ENCODE measurements around the gene INAVA.
"Not testable (repeated sequence)": the region's sequence is repeated elsewhere in the genome, so short reads cannot be mapped to it uniquely, and the experiment has no call there.

The INAVA gene

GRCh38 chr1:200947059-200947566 is 52.4 kb downstream of the INAVA start:
- peaks cover 3% of the 10 kb centered on the region for H3K9me3 Mint-ChIP-seq
- H3K36me3 Mint-ChIP-seq = no peaks in the 10 kb centered on the region
- H3K4me3 Mint-ChIP-seq = no peak overlapping the region
- no peak overlapping the region for H3K27ac Mint-ChIP-seq
- ATAC-seq = no peak
- no peak for DNase-seq (ENCODE audit: low spot score in 2 of 2)
- H3K4me1 Mint-ChIP-seq = no peaks in the 10 kb centered on the region

DNA sequence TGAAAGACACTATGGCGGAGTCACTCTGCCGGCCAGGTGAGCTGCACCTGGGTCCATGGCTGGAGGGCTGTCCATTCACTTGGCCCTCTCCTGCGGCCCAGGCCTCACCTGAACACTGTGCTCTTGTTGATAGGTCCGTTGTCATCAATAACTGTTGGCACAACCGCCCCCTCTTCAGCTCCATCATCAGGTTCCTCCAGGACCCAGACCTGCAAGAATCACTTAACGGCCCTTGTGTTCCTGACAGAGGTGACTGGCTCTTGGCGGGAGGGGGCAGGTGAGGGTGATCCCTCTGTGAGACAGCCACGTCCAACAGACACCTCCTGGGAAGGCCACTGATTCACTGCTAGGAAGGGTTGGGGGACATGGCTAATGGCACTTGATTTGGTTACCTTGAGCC is 54.9 kb downstream of the INAVA start:
- Mint-ChIP-seq H3K36me3 (no peaks in the 10 kb centered on the region), H3K27ac (no peak overlapping the region), H3K4me1 (no peaks in the 10 kb centered on the region), H3K4me3 (no peak overlapping the region), H3K9me3 (peaks cover 3% of the 10 kb centered on the region)
- DNase-seq (ENCODE audit: low spot score in 2 of 2) = no peak
- ATAC-seq = no peak

GRCh38 chr1:200951016-200951415 is 56.3 kb downstream of the INAVA start:
- ATAC-seq (no peak), DNase-seq (ENCODE audit: low spot score in 2 of 2) (no peak)
- no peak overlapping the region for H3K4me3 Mint-ChIP-seq
- H3K9me3 Mint-ChIP-seq = peaks cover 3% of the 10 kb centered on the region
- H3K27ac Mint-ChIP-seq = no peak overlapping the region
- H3K4me1 Mint-ChIP-seq = no peaks in the 10 kb centered on the region
- no peaks in the 10 kb centered on the region for H3K36me3 Mint-ChIP-seq

- no peak overlapping the region for H3K4me3 Mint-ChIP-seq
- DNase-seq (ENCODE audit: low spot score in 2 of 2) = no peak
- no peak for ATAC-seq
- H3K36me3 Mint-ChIP-seq = no peaks in the 10 kb centered on the region
- H3K9me3 Mint-ChIP-seq = no peaks in the 10 kb centered on the region
- no peak overlapping the region for H3K27ac Mint-ChIP-seq
- no peaks in the 10 kb centered on the region for H3K4me1 Mint-ChIP-seq
Observed at GRCh38 chr1:200954434-200954833, 59.7 kb downstream of the INAVA start.

DNA sequence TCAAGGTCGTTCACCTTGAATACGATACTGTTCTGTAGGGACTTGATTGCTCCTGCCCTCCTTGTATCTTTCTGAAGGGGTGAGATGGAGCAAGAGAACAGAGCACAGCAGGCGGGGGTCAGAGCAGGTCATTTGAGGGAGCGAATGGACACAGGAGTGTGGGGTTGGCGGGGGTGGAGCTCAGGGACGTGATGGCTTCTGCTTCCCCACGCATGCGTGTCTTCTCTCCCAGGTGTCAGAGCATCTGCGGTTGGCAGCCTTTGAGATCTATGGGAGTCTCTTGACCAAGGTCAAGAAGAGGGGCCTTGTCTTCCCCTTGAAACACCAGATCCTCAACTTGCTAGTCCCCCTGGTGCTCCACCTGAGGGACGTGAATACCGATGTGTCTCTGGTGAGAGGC is 63.9 kb downstream of the INAVA start:
- Mint-ChIP-seq H3K4me3 (no peak overlapping the region), H3K4me1 (peaks cover 6% of the 10 kb centered on the region), H3K36me3 (no peaks in the 10 kb centered on the region), H3K9me3 (no peaks in the 10 kb centered on the region), H3K27ac (no peak overlapping the region)
- ATAC-seq = no peak
- DNase-seq (ENCODE audit: low spot score in 2 of 2) = no peak

DNA sequence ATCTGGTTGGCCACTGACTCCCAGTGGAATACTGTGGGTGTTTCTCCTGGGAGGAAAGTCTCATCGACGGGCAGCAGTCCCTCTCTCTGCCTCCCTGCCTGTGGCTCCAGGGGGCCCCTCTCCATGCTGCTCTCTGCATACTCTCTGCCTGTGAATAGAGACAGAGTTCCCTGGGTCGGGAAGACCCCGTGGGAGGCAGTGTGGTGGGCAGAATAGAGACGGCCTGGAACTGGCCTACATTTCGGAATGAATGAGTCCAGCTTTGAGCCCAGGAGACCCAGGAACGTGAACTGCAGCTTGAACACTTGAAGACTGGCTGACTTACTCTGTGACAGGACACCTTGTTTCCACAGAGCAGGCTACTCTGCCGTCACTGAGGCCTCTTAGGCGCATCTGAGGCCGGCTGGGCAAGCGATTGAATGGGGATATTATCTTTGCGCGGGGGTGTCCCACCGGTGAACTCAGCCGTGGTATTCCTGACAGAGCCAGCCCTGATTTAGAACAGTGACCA is 64.8 kb downstream of the INAVA start:
- Mint-ChIP-seq H3K9me3 (no peaks in the 10 kb centered on the region), H3K4me1 (peaks cover 6% of the 10 kb centered on the region), H3K4me3 (no peak overlapping the region), H3K27ac (no peak overlapping the region), H3K36me3 (no peaks in the 10 kb centered on the region)
- DNase-seq (ENCODE audit: low spot score in 2 of 2) = no peak
- no peak for ATAC-seq

DNA sequence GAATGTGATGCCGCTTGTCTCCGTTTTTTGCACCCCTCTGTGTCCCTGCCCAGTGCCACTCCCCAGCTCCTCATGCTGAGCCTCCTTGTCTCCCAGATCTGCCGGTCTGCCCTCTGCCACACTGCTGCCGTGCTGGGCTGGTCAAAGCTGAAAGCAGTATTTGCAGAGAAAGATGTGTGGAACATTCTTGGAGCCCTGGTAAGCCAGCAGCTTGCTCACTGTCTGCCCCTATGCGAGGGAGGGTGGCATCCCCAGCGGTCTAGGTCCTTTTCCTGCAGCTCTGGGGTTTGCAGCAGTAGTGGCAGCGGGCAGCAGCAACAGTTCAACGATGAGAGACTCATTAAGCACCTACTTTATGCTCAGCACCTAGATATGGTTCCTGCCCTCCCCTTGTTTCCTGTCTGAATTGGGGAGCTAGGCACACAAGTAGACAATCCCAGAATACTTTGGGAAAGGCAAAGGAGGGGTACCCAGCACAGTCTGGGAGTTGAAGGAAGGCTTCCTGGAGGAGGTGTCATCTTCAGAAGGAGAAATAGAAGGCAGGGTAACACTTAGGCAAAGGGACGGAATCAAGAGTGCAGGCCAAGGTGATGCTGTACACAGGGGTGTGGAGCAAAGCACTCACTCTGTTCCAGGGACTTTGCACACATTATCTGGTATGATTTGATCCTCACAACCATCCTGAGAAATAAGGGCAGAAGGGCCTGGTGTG is 65.7 kb downstream of the INAVA start:
- peaks cover 6% of the 10 kb centered on the region for H3K4me1 Mint-ChIP-seq
- H3K9me3 Mint-ChIP-seq = no peaks in the 10 kb centered on the region
- H3K4me3 Mint-ChIP-seq = no peak overlapping the region
- peaks cover 3% of the 10 kb centered on the region for H3K36me3 Mint-ChIP-seq
- ATAC-seq (no peak), DNase-seq (ENCODE audit: low spot score in 2 of 2) (no peak)
- no peak overlapping the region for H3K27ac Mint-ChIP-seq

- DNase-seq (ENCODE audit: low spot score in 2 of 2) = no peak
- no peak overlapping the region for H3K4me3 Mint-ChIP-seq
- no peak for ATAC-seq
- H3K9me3 Mint-ChIP-seq = no peaks in the 10 kb centered on the region
- no peak overlapping the region for H3K27ac Mint-ChIP-seq
- H3K36me3 Mint-ChIP-seq = peaks cover 8% of the 10 kb centered on the region
- H3K4me1 Mint-ChIP-seq = peaks cover 6% of the 10 kb centered on the region
Observed at GRCh38 chr1:200960948-200961340, 66.2 kb downstream of the INAVA start.

DNA sequence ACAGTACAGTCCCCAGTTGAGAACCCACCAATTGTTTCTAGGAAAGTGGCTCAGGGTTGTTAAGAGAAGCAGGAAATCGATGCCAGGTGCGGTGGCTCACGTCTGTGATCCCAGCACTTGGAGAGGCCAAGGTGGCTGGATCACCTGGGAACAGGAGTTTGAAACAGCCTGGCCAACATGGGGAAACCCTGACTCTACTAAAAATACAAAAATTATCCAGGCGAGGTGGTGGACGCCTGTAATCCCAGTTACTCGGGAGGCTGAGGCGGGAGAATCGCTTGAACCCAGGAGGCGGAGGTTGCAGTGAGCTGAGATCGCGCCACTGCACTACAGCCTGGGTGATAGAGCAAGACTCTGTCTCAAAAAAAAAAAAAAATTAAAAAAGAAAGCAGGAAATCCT is 67.5 kb downstream of the INAVA start:
- ATAC-seq; DNase-seq (ENCODE audit: low spot score in 2 of 2): not testable (repeated sequence)

GRCh38 chr1:200962631-200963030 is 67.9 kb downstream of the INAVA start:
- H3K27ac Mint-ChIP-seq = no peak overlapping the region
- peaks cover 22% of the 10 kb centered on the region for H3K36me3 Mint-ChIP-seq
- no peak overlapping the region for H3K4me3 Mint-ChIP-seq
- no peaks in the 10 kb centered on the region for H3K9me3 Mint-ChIP-seq
- ATAC-seq (no peak), DNase-seq (ENCODE audit: low spot score in 2 of 2) (no peak)
- peaks cover 6% of the 10 kb centered on the region for H3K4me1 Mint-ChIP-seq

More for the DNA sequence above, 67.5 kb downstream of the INAVA start:
- H3K36me3 Mint-ChIP-seq = peaks cover 17% of the 10 kb centered on the region
- not testable (repeated sequence) for H3K27ac Mint-ChIP-seq, H3K9me3 Mint-ChIP-seq, H3K4me1 Mint-ChIP-seq, H3K4me3 Mint-ChIP-seq

DNA sequence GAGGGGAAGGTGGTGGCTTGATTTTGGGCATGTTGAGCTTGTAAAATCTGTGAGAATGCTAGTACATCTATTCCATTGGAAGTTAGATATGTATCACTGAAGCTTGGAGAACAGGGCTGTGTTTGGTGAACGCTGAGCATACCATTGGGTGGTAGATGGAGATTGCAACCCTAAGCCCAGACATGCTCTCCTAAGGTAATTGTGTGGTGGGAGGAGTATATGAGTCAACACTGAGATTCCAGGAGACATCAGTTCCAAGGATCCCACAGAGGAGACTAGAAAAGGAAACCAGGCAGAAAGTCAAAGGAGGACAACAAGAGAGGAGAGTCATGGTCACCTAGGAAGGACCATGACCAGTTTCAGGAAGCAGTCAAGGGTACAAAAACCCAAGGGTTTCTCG is 68.4 kb downstream of the INAVA start:
- Mint-ChIP-seq H3K9me3 (no peaks in the 10 kb centered on the region), H3K4me3 (no peak overlapping the region), H3K36me3 (peaks cover 22% of the 10 kb centered on the region), H3K27ac (no peak overlapping the region), H3K4me1 (peaks cover 6% of the 10 kb centered on the region)
- DNase-seq (ENCODE audit: low spot score in 2 of 2) (no peak), ATAC-seq (no peak)

DNA sequence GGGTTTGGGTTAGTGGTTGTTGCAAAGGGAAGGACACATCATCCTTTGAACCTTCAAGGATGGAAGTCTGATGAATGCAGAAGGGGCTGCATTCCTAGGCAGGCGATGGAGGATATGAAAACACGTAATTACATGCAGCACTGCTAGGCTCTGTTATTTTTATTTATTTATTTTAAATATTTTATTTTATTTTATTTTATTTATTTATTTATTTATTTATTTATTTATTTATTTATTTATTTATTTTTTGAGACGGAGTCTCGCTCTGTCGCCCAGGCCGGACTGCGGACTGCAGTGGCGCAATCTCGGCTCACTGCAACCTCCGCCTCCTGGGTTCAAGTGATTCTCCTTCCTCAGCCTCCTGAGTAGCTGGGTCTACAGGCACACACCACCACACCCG is 69.2 kb downstream of the INAVA start:
- not testable (repeated sequence) for ATAC-seq; DNase-seq (ENCODE audit: low spot score in 2 of 2); H3K4me1 Mint-ChIP-seq; H3K9me3 Mint-ChIP-seq; H3K4me3 Mint-ChIP-seq
- Mint-ChIP-seq H3K27ac (peak overlapping the region; percentile 4), H3K36me3 (peaks cover 22% of the 10 kb centered on the region)
